Coronary artery (tissue), 2 donors: ENCODE measurements around the gene KIAA0040.

Experiments used
- DNase-seq: peaks from one replicate; pipeline ENCODE4 v3.0.0-alpha.2; 2017; ENCODE audit warnings: low spot score
- H3K27ac ChIP-seq, 2 donors: fragments of 200-600 bp; sonication (generic); one replicate each; pipeline ENCODE4 v1.5.1; 2016 to 2019
- H3K4me3 ChIP-seq: fragments of 200-600 bp; sonication (generic); 2 replicates; pipeline ENCODE4 v1.5.1; 2016; ENCODE audit warnings: mild to moderate bottlenecking, moderate library complexity
- CTCF ChIP-seq: fragments of 200-600 bp; sonication (generic); IDR thresholded peaks from one replicate; pipeline ENCODE4 v1.5.1; 2019; ENCODE audit warnings: antibody characterized with exemption

The KIAA0040 gene

GRCh38 chr1:175221557-175222175, 29.1 kb upstream of the KIAA0040 start:
- Histone ChIP-seq H3K27ac (no peak overlapping the region), H3K4me3 (no peak overlapping the region)
- no peak for TF ChIP-seq CTCF
- DNase-seq, result no peak

GRCh38 chr1:175220853-175221556, 28.4 kb upstream of the KIAA0040 start:
- DNase-seq, result no peak
- no peak overlapping the region for H3K27ac ChIP-seq
- TF ChIP-seq CTCF, result no peak

GRCh38 chr1:175219774-175220173, 27.2 kb upstream of the KIAA0040 start:
- DNase-seq, result no peak
- TF ChIP-seq CTCF, result no peak
- Histone ChIP-seq H3K27ac (no peak overlapping the region), H3K4me3 (no peak overlapping the region)

More at GRCh38 chr1:175220853-175221556, 28.4 kb upstream of the KIAA0040 start:
- no peak overlapping the region for H3K4me3 ChIP-seq

GRCh38 chr1:175218786-175219434, 26.3 kb upstream of the KIAA0040 start:
- Histone ChIP-seq H3K4me3 (no peak overlapping the region), H3K27ac (no peak overlapping the region)
- TF ChIP-seq CTCF, result no peak
- DNase-seq, result no peak

- DNase-seq, result no peak
- Histone ChIP-seq H3K4me3 (no peak overlapping the region), H3K27ac (no peak overlapping the region)
- no peak for TF ChIP-seq CTCF
Observed at GRCh38 chr1:175217721-175218531, 25.4 kb upstream of the KIAA0040 start.

GRCh38 chr1:175216444-175216843, 23.9 kb upstream of the KIAA0040 start:
- DNase-seq, result no peak
- no peak overlapping the region for H3K27ac ChIP-seq
- H3K4me3 ChIP-seq, result no peak overlapping the region
- no peak for TF ChIP-seq CTCF
